ENCODE measurements around the gene GSTK1.

The GSTK1 gene

GRCh38 chr7:143300959-143301935, 38.0 kb downstream of the GSTK1 start:
- ATAC-seq (no peak), DNase-seq (no peak)

GRCh38 chr7:143303733-143304132, 40.5 kb downstream of the GSTK1 start:
- ATAC-seq (no peak), DNase-seq (no peak)

- DNase-seq (no peak), ATAC-seq (no peak)
These were observed 41.7 kb downstream of the GSTK1 start for GRCh38 chr7:143304938-143305337.

- peak; percentile 76 for ATAC-seq
- DNase-seq = peak; percentile 81
These were observed 42.3 kb downstream of the GSTK1 start for GRCh38 chr7:143305423-143306070.

GRCh38 chr7:143308632-143309031, 45.4 kb downstream of the GSTK1 start:
- ATAC-seq (no peak), DNase-seq (no peak)

GRCh38 chr7:143314127-143314526, 50.9 kb downstream of the GSTK1 start:
- ATAC-seq (no peak), DNase-seq (no peak)

GRCh38 chr7:143315776-143316175, 52.5 kb downstream of the GSTK1 start, which contains the start of gene CLCN1:
TSS of gene CLCN1 (plus strand) at chr7:143316111. CDS start at chr7:143316213, 102 bp downstream.
- DNase-seq = no peak
- no peak for ATAC-seq

GRCh38 chr7:143316492-143316891, 53.3 kb downstream of the GSTK1 start:
- no peak for DNase-seq
- no peak for ATAC-seq

GRCh38 chr7:143318661-143319060, 55.4 kb downstream of the GSTK1 start:
- no peak for DNase-seq
- ATAC-seq = no peak

Data from stimulated activated naive CD8-positive, alpha-beta T cell treated with anti-CD3 and anti-CD28 coated beads, Interleukin-15, Interleukin-2, amounts not matched to agents 100 U/mL and 50 U/mL, for 24 hours (primary cell).